ENCODE results near the gene PHF21B.

Gene PHF21B

DNA sequence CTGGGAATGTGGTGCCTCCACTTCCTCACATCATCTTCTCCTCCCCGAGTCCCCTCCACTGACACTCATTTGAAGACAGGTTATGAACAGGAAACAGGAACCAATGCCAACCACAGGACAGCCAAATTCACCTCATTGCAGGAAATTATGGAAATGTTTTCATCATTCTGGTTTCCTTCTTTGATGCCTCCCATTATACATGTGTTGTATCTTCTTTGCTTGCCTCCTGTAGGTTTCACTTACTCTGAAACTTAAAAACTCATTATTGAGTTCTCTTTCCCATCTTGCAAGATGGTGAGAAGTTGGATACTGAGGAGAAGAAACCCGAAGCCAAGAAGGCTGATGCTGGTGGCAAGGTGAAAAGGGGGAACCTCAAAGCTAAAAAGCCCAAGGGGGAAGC lies 108.5 kb downstream of the PHF21B start:
- Histone ChIP-seq H3K36me3 (no peaks in the 10 kb centered on the region), H3K4me3 (ENCODE audit: low read depth in 1 of 2, low read length in 1 of 2) (no peak overlapping the region), H3K27me3 (no peaks in the 10 kb centered on the region), H3K9me3 (peaks cover 11% of the 10 kb centered on the region), H3K4me1 (ENCODE audit: control insufficient read depth in 1 of 2, insufficient read depth in 1 of 2, low read depth in 1 of 2, low read length in 1 of 2) (no peaks in the 10 kb centered on the region), H3K27ac (no peak overlapping the region)
- TF ChIP-seq, protein P1, sequence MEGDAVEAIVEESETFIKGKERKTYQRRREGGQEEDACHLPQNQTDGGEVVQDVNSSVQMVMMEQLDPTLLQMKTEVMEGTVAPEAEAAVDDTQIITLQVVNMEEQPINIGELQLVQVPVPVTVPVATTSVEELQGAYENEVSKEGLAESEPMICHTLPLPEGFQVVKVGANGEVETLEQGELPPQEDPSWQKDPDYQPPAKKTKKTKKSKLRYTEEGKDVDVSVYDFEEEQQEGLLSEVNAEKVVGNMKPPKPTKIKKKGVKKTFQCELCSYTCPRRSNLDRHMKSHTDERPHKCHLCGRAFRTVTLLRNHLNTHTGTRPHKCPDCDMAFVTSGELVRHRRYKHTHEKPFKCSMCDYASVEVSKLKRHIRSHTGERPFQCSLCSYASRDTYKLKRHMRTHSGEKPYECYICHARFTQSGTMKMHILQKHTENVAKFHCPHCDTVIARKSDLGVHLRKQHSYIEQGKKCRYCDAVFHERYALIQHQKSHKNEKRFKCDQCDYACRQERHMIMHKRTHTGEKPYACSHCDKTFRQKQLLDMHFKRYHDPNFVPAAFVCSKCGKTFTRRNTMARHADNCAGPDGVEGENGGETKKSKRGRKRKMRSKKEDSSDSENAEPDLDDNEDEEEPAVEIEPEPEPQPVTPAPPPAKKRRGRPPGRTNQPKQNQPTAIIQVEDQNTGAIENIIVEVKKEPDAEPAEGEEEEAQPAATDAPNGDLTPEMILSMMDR (IDR thresholded peaks at IDR 0.05) = no peak

DNA sequence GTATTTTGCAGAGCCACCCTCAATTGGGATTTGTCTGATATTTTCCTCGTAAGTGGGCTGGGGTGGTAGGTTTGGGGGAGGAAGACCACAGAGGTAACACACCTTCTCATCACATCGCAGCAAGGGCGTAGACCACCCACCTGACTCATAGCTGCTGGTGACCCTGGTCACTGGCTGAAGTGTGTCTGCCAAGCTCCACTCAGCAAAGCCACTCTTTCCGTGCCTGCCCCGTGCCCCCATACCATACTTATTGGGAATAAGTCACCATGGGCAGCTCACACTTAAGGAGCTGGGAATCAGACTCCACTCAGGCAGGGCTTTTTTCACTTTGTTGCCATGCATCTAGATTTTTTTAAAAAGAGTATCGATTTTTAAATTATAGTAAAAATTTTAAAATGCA lies 111.6 kb downstream of the PHF21B start:
- Histone ChIP-seq H3K27ac (no peak overlapping the region), H3K4me1 (ENCODE audit: control insufficient read depth in 1 of 2, insufficient read depth in 1 of 2, low read depth in 1 of 2, low read length in 1 of 2) (no peaks in the 10 kb centered on the region), H3K27me3 (no peaks in the 10 kb centered on the region), H3K9me3 (peaks cover 11% of the 10 kb centered on the region), H3K4me3 (ENCODE audit: low read depth in 1 of 2, low read length in 1 of 2) (no peak overlapping the region), H3K36me3 (no peaks in the 10 kb centered on the region)
- TF ChIP-seq, protein P1 (IDR thresholded peaks at IDR 0.05) = no peak

DNA sequence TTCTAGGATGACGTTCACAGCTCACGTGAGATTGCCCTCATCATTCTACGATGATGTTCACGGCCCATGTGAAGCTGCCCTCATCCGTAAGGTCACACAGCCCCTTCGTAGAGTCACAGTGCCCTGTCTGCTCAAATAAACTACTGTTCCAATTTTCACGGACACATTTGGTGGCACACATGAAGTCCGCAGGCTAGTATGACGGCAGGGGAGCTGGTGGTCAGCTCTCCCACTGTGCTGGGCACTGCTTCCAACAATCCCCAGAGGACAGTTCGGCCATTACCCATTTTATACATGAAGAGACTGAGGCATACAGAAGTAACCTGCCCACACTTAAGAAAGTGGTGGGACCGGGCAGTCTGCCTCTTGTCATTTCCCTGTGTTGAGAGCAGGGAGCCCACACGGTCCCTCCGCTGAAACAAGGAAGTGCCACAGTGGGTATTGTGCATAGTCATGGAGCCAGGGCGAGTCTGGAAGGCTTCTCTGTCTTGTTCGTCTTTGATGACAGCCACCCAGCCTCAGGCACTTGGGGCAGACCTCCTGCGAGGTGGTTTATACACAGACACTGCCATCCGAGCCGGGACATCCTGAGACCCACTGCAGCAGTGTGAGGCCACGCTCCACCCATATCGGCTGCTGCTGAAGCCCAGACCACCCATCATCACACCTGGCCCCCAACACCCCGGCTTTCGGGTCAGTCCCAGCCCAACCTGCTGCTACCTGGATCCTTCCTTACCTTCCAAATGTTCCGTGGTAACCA lies 114.3 kb downstream of the PHF21B start:
- TF ChIP-seq, protein P1 (IDR thresholded peaks at IDR 0.05) = no peak
- no peaks in the 10 kb centered on the region for H3K4me1 ChIP-seq (ENCODE audit: control insufficient read depth in 1 of 2, insufficient read depth in 1 of 2, low read depth in 1 of 2, low read length in 1 of 2)
- no peaks in the 10 kb centered on the region for H3K27me3 ChIP-seq
- H3K9me3 ChIP-seq = no peaks in the 10 kb centered on the region
- no peak overlapping the region for H3K4me3 ChIP-seq (ENCODE audit: low read depth in 1 of 2, low read length in 1 of 2)
- no peak overlapping the region for H3K27ac ChIP-seq
- H3K36me3 ChIP-seq = no peaks in the 10 kb centered on the region

DNA sequence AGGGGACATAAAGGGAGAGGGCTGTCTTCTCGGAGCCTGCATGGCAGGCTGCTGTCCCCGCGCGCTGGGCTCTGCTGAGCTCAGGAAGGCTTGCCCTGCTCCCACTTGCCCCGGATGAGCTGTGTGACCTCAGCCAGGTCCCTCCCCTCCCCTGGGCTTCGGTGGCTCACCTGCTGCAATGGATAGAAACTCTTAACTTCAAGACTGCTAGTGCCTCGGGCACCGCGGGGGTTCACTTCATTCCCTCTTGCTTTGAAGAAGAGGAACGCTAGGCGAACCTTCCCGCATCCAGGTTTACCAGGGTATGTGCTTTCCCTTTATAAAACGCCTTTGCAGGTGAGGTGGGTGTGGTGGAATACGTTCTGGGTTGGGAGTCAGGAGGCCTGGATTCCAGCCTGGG lies 115.0 kb downstream of the PHF21B start:
- Histone ChIP-seq H3K27ac (no peak overlapping the region), H3K4me1 (ENCODE audit: control insufficient read depth in 1 of 2, insufficient read depth in 1 of 2, low read depth in 1 of 2, low read length in 1 of 2) (no peaks in the 10 kb centered on the region), H3K27me3 (no peaks in the 10 kb centered on the region), H3K36me3 (no peaks in the 10 kb centered on the region), H3K9me3 (no peaks in the 10 kb centered on the region), H3K4me3 (ENCODE audit: low read depth in 1 of 2, low read length in 1 of 2) (no peak overlapping the region)
- TF ChIP-seq, protein P1 (IDR thresholded peaks at IDR 0.05) = no peak

DNA sequence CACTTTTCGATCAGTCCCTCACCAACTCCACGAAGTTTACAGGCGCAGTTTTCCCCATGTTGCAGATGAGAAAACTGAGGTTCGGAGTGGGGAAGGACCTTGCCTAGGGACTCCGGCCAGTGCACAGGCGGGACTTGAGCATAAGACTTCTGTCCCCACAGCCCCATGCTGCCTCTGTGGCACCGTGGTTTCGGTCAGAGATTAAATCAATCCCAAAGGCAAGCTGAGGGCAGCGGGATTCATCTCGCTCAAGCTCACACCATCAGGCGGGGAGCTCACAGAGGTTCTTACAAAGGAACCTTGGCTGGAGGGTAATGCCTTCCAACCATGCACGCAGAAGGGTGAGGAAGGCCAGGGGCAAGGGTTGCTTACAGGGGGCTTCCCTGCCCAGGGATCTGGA lies 115.5 kb downstream of the PHF21B start:
- no peak overlapping the region for H3K4me3 ChIP-seq (ENCODE audit: low read depth in 1 of 2, low read length in 1 of 2)
- H3K27me3 ChIP-seq = no peaks in the 10 kb centered on the region
- no peaks in the 10 kb centered on the region for H3K4me1 ChIP-seq (ENCODE audit: control insufficient read depth in 1 of 2, insufficient read depth in 1 of 2, low read depth in 1 of 2, low read length in 1 of 2)
- H3K27ac ChIP-seq = no peak overlapping the region
- H3K36me3 ChIP-seq = no peaks in the 10 kb centered on the region
- TF ChIP-seq, protein P1 (IDR thresholded peaks at IDR 0.05) = no peak
- H3K9me3 ChIP-seq = no peaks in the 10 kb centered on the region
